NT2/D1 (cell line): ENCODE results near the gene KIF1B.
"Not testable (repeated sequence)": the region's sequence is repeated elsewhere in the genome, so short reads cannot be mapped to it uniquely, and the experiment has no call there.

ENCODE experiments used
- DNase-seq: peaks from one replicate; pipeline ENCODE4 v3.0.0-alpha.2; 2011; ENCODE audit warnings: low read depth, low spot score
- H3K27me3 ChIP-seq: 2 replicates; pipeline ENCODE4 v1.6.0; 2011; ENCODE audit warnings: mild to moderate bottlenecking; ENCODE audit not compliant: insufficient read length, insufficient read depth
- H3K36me3 ChIP-seq: 2 replicates; pipeline ENCODE4 v1.6.1; 2011; ENCODE audit warnings: mild to moderate bottlenecking, low read length, mixed read lengths; ENCODE audit not compliant: insufficient read depth, insufficient read length
- H3K4me1 ChIP-seq: 2 replicates; pipeline ENCODE4 v1.5.1; 2011; ENCODE audit not compliant: insufficient read depth, insufficient read length
- H3K4me3 ChIP-seq: 2 replicates; pipeline ENCODE4 v1.5.1; 2011; ENCODE audit warnings: low read depth; ENCODE audit not compliant: insufficient read length
- H3K9ac ChIP-seq: 2 replicates; pipeline ENCODE4 v1.6.0; 2011; ENCODE audit warnings: low read depth; ENCODE audit not compliant: insufficient read length
- H3K9me3 ChIP-seq: 2 replicates; pipeline ENCODE4 v1.5.1; 2011; ENCODE audit warnings: mild to moderate bottlenecking, low read length; ENCODE audit not compliant: insufficient read depth
- SUZ12 ChIP-seq: IDR thresholded peaks from 2 replicates; pipeline ENCODE4 v1.6.1; 2011; ENCODE audit not compliant: insufficient read length, insufficient read depth; ENCODE audit errors: extremely low read depth
- YY1 ChIP-seq: IDR thresholded peaks from 2 replicates; pipeline ENCODE4 v1.6.1; 2011; ENCODE audit not compliant: insufficient read length, insufficient read depth
- ZNF274 ChIP-seq: IDR thresholded peaks from 2 replicates; pipeline ENCODE4 v1.6.1; 2011; ENCODE audit warnings: mild to moderate bottlenecking, low read depth, low read length

Gene KIF1B

DNA sequence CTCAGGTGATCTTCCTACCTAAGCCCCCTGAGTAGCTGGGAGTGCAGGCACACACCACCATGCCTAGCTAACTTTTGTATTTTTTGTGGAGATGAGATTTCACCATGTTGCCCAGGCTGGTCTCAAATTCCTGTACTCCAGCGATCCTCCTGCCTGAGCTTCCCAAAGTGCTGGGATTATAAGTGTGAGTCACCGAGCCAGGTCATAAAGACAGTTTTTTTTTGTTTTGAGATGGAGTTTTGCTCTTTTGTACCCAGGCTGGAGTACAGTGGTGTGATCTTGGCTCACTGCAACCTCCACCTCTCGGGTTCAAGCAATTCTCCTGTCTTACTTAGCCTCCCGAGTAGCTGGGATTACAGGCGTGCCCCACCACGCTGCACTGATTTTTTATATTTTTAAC lies 42.1 kb downstream of the KIF1B start:
- H3K27me3 ChIP-seq: no peaks in the 10 kb centered on the region
- H3K4me1 ChIP-seq: no peaks in the 10 kb centered on the region
- TF ChIP-seq SUZ12 (no peak), YY1 (no peak), ZNF274 (no peak)
- no peak for DNase-seq
- H3K9ac ChIP-seq: no peak overlapping the region
- H3K36me3 ChIP-seq: peaks cover 4% of the 10 kb centered on the region
- H3K4me3 ChIP-seq: no peak overlapping the region
- H3K9me3 ChIP-seq: no peaks in the 10 kb centered on the region

DNA sequence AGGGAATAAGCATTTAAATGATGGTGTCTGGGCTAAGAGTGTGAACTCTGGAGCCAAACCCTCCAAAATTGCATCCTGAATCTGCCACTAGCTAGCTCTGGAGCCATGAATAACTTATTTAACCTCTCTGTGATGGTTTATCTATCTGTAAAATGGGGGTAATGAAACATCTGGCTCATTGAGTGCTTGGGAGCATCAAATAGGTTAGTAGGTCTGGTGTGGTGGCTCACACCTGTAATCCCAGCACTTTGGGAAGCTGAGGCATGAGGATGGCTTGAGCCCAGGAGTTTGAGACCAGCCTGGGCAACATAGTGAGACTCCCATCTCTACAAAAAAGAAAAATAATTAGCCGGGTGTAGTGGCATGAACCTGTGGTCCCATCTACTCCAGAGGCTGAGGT lies 42.8 kb downstream of the KIF1B start:
- TF ChIP-seq SUZ12 (no peak), YY1 (no peak), ZNF274 (no peak)
- Histone ChIP-seq H3K9ac (no peak overlapping the region), H3K36me3 (peaks cover 4% of the 10 kb centered on the region), H3K4me3 (no peak overlapping the region), H3K9me3 (no peaks in the 10 kb centered on the region), H3K27me3 (no peaks in the 10 kb centered on the region), H3K4me1 (no peaks in the 10 kb centered on the region)
- DNase-seq: no peak

DNA sequence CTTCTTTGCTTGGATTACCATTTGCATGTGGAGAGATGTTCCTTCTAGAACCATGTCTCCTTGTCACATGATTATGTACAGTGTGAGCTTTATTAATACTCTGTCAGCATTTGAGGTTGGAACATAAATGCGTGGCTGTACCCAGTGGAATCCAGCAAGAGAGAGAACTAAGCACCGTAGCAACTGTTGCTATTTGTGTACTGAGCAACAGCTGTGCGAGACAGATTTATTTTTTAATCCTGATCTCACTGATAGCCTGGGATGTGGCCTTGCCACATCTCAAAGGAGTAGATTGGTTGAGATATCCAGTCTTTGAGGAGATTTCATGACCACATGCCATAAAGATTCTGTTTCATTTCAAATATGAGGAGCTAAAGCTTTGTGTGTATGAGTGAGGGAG lies 43.4 kb downstream of the KIF1B start:
- H3K9me3 ChIP-seq: no peaks in the 10 kb centered on the region
- H3K36me3 ChIP-seq: peaks cover 9% of the 10 kb centered on the region
- H3K4me1 ChIP-seq: no peaks in the 10 kb centered on the region
- DNase-seq: no peak
- TF ChIP-seq SUZ12 (no peak), ZNF274 (no peak), YY1 (no peak)
- no peak overlapping the region for H3K4me3 ChIP-seq
- H3K9ac ChIP-seq: no peak overlapping the region
- no peaks in the 10 kb centered on the region for H3K27me3 ChIP-seq

DNA sequence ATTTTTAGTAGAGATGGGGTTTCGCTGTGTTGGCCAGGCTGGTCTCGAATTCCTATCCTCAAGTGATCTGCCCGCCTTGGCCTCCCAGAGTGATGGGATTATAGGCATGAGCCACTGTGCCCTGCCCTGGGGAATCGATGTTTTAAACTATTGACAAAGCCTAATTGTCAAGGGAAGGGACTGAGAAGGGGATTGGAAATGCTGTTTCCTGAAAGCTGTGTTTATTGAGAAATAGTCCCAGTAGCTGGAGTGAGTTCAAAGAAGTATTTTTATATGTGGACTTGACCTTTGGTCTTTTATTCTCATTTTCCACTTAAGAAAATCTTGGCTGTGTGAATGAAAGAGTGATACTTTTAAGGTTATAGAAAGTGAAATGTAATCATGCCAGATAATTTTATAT lies 47.5 kb downstream of the KIF1B start:
- no peaks in the 10 kb centered on the region for H3K4me1 ChIP-seq
- DNase-seq: no peak
- H3K9me3 ChIP-seq: no peaks in the 10 kb centered on the region
- H3K27me3 ChIP-seq: no peaks in the 10 kb centered on the region
- H3K9ac ChIP-seq: no peak overlapping the region
- H3K4me3 ChIP-seq: no peak overlapping the region
- no peak for TF ChIP-seq SUZ12
- no peak for TF ChIP-seq ZNF274
- TF ChIP-seq YY1: no peak
- H3K36me3 ChIP-seq: peaks cover 24% of the 10 kb centered on the region

DNA sequence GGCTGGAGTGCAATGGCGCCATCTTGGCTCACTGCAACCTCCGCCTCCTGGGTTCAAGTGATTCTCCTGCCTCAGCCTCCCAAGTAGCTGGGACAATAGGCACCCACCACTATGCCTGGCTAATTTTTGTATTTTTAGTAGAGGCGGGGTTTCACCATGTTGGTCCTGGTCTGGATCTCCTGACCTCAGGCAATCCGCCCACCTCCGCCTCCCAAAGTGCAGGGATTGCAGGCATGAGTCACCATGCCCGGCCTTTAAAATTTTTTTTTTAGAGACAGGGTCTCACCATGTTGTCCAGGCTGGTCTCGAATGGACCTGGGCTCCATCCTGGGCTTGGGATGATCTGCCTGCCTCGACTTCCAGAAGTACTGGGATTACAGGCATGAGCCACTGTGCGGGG lies 49.2 kb downstream of the KIF1B start:
- not testable (repeated sequence) for H3K4me3 ChIP-seq, H3K9me3 ChIP-seq, DNase-seq, H3K27me3 ChIP-seq, H3K4me1 ChIP-seq, H3K9ac ChIP-seq
- H3K36me3 ChIP-seq: peaks cover 33% of the 10 kb centered on the region

DNA sequence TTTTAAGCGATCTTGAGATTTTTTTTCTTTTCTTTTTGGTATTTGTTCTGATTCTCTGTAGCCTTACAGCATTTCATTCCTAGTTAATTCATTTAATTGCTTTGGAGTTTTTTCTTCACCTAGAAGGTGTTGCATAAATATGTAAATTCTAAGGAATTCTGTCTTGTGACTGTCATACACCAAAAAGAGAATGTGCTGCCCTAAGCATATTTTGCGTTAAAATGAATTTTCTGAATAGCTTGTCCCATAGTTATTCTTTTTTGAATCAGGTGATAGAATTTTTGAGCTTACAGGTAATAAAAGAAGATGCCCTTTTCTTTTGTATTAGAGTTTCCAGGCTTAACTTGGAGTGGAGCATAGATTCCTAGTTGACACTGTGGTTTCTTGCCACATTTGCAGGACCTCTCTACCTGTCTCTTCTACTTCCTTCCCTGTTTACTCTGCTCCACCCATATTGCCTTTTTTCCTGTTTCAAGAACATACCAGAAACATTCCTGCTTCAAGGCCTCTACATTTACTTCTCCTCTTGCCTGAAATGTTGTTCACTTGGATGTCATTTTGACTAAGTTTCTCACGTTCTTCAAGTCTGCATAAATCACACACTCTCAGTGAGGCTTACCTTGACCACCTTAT lies 53.2 kb downstream of the KIF1B start:
- H3K36me3 ChIP-seq: peaks cover 34% of the 10 kb centered on the region

DNA sequence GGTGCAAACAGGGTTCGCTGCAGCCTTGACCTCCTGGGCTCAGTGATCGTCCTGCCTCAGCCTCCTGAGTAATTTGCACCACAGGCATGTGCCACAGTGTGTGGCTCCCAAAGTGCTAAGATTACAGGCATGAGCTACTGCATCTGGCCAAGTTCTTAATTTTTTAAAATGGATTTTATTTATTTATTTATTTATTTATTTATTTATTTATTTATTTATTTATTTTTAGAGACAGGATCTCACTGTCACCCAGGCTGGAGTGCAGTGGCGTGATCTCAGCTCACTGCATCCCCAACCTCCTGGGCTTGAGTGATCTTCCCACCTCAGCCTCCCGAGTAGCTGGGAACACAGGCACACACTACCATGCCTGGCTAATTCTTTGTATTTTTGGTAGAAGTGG lies 54.7 kb downstream of the KIF1B start:
- H3K4me1 ChIP-seq: no peaks in the 10 kb centered on the region
- no peak for DNase-seq
- no peaks in the 10 kb centered on the region for H3K9me3 ChIP-seq
- no peak overlapping the region for H3K9ac ChIP-seq
- H3K4me3 ChIP-seq: no peak overlapping the region
- no peaks in the 10 kb centered on the region for H3K27me3 ChIP-seq
- TF ChIP-seq SUZ12: no peak
- no peak for TF ChIP-seq ZNF274
- no peak for TF ChIP-seq YY1
- peaks cover 30% of the 10 kb centered on the region for H3K36me3 ChIP-seq

More for the DNA sequence above, 53.2 kb downstream of the KIF1B start:
- Histone ChIP-seq H3K4me3 (no peak overlapping the region), H3K9ac (no peak overlapping the region), H3K27me3 (no peaks in the 10 kb centered on the region), H3K4me1 (no peaks in the 10 kb centered on the region), H3K9me3 (no peaks in the 10 kb centered on the region)
- no peak for DNase-seq
- TF ChIP-seq YY1: no peak
- TF ChIP-seq ZNF274: no peak
- TF ChIP-seq SUZ12: no peak

DNA sequence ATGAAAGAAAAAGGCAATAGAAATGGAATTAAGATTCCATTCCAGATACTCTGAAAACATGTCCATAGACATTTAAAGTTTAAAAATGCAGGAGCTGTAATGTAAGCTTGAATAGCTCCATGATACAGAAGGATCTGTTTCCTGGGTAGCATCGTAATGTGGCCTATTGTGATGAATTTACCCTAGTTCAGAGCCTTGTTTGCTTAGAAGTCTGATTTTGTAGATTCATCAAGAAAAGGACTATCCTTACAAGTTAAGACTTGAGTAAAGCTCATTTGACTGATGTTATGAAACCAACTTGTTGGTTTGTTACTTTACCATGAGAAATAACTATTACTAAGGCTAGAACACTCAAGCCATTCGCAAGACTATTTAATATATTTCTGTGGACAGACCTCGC lies 55.5 kb downstream of the KIF1B start:
- Histone ChIP-seq H3K27me3 (no peaks in the 10 kb centered on the region), H3K9ac (no peak overlapping the region), H3K4me1 (no peaks in the 10 kb centered on the region), H3K4me3 (no peak overlapping the region), H3K36me3 (peaks cover 27% of the 10 kb centered on the region), H3K9me3 (no peaks in the 10 kb centered on the region)
- no peak for DNase-seq
- no peak for TF ChIP-seq YY1
- TF ChIP-seq SUZ12: no peak
- no peak for TF ChIP-seq ZNF274
